GM19395 (cell line): Measurements from ENCODE around the gene MFSD6.
A peak's percentile ranks its signal among the peaks of the same experiment; 100 is the strongest.

Source experiments
- ATAC-seq: cut with Tn5 transposase; IDR thresholded peaks from one replicate; pipeline ENCODE4 v1.9.1; 2021; ENCODE audit warnings: mild to moderate bottlenecking, moderate library complexity; ENCODE audit not compliant: unreplicated experiment

Gene MFSD6

GRCh38 chr2:190435031-190435670 lies 27.0 kb downstream of the MFSD6 start:
- ATAC-seq, result no peak

- no peak for ATAC-seq
These were observed 28.4 kb downstream of the MFSD6 start for GRCh38 chr2:190436557-190436956.

DNA sequence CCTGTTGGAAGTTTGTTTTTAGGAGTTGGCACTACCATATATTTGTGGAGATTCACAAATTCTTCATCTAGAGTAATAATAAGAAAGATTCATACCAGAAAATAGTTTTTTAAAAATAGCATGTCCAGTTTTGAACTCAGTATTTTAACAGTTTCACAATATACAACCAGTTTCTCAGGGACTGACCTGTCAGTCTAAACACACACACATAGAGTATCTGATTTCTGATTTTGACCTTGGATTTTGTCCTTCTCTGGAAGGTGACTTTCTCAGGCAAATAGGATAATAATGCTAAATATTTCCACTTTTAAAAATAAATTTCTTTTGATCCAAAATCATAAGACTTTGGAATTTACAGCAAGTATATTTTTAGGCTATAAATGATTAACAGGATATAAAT lies 32.0 kb downstream of the MFSD6 start:
- ATAC-seq, result no peak

- no peak for ATAC-seq
These were observed 33.4 kb downstream of the MFSD6 start for GRCh38 chr2:190441564-190441963.

DNA sequence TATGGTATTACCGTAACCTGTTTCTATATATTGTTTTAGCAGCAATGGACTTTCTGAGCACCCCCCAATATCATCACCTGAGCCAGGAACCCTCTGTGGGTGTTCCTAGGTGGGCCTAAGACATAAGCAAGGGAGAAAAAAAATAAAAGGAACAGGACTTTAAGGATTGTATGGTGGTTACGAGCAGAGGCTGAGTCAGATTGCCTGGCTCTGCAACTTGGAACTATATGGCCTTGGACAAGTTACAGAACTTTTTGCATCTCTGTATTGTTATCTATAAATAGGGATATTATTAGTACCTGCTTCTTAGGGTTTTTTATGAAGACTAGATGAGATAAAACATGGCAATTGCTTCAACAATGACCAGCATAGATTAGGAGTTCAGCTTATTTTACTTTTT lies 34.9 kb downstream of the MFSD6 start:
- no peak for ATAC-seq

DNA sequence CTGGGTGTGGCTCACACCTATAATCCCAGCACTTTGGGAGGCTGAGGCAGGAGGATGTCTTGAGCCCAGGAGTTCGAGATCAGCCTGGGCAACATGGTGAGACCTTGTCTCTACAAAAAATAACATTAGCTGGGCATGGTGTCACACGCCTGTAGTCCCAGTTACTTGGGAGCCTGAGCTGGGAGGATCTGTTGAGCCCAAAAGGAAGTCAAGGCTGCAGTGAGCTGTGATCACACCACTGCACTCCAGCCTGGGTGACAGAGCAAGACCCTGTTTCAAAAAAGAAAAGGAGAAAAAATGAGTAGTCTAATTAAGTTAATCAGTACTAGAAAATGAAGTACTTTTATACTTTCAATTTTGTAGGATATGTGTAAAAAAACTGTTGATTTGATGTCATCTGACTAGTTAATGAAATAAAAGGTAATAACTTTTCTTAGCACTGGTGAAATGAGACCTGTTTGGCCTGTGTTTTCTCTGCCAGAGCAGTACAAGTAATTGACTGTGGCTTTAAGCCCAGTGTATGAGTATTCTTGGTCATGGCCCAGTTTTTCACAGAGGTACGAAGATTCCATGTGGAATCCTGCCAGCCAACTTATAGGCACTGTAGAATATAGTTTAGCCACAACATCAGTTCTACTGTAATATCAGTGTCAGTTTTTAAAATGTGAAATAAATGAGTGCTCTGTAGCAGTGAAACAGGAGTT lies 35.8 kb downstream of the MFSD6 start:
- ATAC-seq, result no peak

- ATAC-seq, result no peak
These were observed 36.8 kb downstream of the MFSD6 start for GRCh38 chr2:190444976-190445375.

- ATAC-seq, result no peak
These were observed 38.0 kb downstream of the MFSD6 start for GRCh38 chr2:190446193-190446592.

GRCh38 chr2:190446750-190447516 lies 38.8 kb downstream of the MFSD6 start:
- no peak for ATAC-seq

DNA sequence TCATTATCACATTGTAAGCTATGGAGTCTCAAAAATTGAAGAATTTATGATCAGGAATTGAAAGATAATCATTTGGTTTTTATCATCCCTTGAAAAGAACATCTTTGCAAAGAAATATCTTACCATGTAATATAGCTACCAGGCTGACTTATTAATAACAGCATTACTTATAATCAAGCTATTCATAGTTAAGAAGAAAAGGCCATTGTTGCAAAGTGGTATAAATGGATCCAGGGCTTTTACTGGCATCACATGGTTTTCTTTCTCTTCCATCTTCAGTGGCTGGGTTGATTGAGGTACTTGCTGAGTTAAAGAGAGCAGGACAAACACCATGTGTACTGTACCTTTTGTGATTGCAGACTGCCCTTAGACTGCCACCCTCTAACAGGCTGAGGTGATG lies 39.6 kb downstream of the MFSD6 start:
- no peak for ATAC-seq

DNA sequence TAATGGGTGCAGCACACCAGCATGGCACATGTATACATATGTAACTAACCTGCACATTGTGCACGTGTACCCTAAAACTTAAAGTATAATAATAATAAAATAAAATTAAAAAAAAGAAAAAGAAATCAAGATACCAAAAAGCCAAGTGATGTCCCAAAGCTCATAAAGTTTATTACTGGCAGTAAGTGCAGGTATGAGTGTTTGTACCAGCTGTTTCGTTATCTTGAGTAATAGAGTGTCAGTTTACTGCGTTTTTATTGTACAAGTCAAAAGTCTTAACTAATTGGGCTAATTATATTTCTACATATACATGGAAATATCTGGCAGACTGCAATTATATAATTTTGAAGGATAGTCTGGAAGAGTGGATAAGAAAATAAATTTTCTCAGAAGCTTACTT lies 41.8 kb downstream of the MFSD6 start:
- no peak for ATAC-seq

DNA sequence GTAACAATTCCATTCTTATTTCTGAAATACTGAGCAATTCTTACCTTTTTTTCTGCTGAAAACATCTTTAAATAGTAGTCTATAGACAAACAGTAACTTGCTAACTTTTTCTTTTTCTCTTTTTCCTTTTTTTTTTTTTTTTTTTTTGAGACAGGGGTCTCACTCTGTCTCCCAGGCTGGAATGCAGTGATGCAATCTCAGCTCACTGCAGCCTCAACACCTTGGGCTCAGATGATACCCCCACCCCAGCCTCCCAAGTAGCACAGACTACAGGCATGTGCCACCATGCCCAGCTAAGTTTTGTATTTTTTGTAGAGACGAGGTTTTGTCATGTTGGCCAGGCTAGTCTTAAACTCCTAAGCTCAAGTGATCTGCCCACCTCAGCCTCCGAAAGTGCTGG lies 42.2 kb downstream of the MFSD6 start:
- ATAC-seq, result no peak

DNA sequence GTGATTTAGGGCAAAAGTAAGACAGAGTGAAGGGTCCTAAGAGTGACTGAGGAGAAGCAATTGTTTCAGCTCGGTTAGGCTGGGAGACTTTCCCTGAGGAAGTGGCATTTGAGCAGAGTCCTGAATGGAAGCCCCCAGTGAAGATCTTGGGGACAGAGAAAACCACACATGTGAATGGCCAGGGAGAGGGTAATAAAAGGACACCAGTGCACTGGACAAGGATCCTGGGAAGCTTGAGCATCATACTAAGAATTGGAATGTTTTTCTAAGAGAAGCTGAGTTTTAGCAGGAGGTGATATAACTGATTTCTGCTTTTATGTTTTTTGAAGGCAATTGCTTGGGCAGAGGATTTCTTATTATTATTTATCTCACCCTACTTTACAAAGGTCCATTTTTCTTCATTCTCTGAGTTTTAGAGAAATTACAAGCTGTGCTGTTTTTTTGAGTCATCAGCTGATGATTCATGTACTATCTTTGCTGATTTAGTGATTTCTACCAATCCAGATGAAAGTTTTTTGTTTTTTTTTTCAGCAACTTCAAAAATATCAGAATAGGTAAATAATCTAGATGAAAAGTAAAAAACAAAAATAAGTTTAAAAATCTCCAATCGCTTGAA lies 43.5 kb downstream of the MFSD6 start:
- no peak for ATAC-seq

- peak; percentile 52 for ATAC-seq
These were observed 44.3 kb downstream of the MFSD6 start for GRCh38 chr2:190452433-190452832.

DNA sequence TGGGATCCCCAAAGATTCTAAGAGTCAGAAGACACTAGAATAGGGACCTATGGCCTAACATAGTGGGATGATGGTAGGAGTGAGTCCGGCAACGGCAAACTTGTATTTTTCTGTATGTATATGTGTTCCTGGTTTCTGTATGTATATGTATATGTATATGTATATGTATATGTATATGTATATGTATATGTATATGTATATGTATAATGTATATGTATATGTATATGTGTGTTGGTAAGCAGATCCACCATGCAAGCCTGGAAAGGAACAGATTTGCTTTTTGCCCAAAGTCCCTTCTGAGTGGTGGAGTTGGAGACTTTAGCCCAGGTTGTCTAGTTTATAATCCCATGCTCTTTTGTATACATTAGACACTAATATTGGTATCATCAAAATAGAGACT lies 46.6 kb downstream of the MFSD6 start:
- no peak for ATAC-seq

DNA sequence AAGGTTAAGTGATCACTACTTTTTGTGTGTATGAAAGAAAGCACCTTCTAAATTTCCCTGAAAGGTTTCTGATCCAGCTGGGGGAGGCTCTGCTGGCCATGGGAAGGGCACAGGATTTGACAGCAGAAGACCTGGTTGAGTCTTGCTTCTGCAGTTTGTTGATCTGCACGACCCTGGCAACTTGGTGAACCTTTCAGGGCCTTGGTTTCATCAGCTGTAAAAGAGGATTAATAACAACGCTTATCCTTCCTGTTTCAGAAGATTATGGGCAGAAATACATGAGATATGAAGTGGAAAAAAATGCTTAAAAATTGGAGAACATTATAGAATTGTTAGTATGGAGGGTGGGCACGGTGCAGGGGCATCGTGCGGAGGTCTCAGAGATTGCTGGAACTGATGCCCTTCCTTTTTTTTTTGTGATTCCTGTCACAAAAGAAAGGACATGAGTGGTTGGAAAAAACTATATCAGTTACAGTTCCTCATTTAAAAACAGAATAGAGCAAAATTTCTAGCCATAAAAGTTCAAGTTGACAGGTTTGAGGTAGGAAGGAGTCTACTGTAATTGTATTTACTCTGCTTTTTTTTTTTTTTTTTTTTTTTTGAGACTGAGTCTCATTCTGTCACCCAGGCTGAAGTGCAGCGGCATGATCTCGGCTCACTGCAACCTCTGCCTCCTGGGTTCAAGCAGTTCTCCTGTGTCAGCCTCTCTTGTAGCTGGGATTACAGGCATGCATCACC lies 47.4 kb downstream of the MFSD6 start:
- no peak for ATAC-seq

- no peak for ATAC-seq
These were observed 48.7 kb downstream of the MFSD6 start for GRCh38 chr2:190456833-190457232.

- no peak for ATAC-seq
These were observed 49.1 kb downstream of the MFSD6 start for GRCh38 chr2:190457256-190457655.

GRCh38 chr2:190458352-190459107 lies 50.4 kb downstream of the MFSD6 start:
- no peak for ATAC-seq

DNA sequence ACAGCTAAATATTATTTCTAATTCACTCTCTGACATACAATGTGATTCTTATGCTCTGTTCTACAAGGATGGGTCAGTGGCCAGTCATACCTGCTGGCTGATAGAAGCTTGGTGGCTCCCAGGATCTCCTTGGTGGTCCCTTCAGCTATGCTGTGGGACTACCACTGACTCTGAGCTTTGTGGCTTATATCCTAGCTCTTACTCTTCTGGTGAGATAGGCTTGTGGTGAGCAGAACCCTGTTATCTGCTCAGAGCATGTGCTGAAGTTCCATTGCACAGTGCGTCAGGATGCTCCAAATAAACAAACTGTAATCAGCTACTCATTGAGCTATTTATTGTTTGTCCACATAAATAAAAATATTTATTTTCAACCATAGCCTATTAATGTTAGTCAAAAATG lies 51.7 kb downstream of the MFSD6 start:
- ATAC-seq, result no peak
